A673 (cell line): Measurements from ENCODE around the gene RAP2B. TPM values are rescaled to one million over a fixed set of nuclear protein-coding genes. Genes with fewer than 3 reads are reported as not detected.

Experiments used
- BruUV-seq: library from RNA; stranded (reverse); fragments of 400-500 nt; replicated peaks from 2 replicates; lab custom pipeline; 2021; lab: Mats Ljungman, UMichigan
- CTCF ChIA-PET: fragments of 300-600 bp; sonication (Branson Sonifier 250); formaldehyde crosslinking; loops from one replicate; lab custom pipeline; 2022; ENCODE audit warnings: antibody characterized with exemption; lab: Charles Lee
- POLR2A ChIA-PET: fragments of 300-600 bp; sonication (Branson Sonifier 250); formaldehyde crosslinking; loops from one replicate; lab custom pipeline; 2022; ENCODE audit warnings: antibody characterized with exemption; ENCODE audit not compliant: low non-redundant PET; lab: Charles Lee
- DNase-seq: peaks from one replicate; pipeline ENCODE4 v3.0.0-alpha.2; 2015; ENCODE audit warnings: low spot score
- H3K27ac ChIP-seq: fragments of 200-600 bp; sonication (generic); 2 replicates; pipeline ENCODE4 v1.5.1; 2016; ENCODE audit warnings: mixed run types, low read depth, mild to moderate bottlenecking, mixed read lengths, antibody characterized with exemption, low read length; ENCODE audit not compliant: poor library complexity, severe bottlenecking
- H3K27me3 ChIP-seq: fragments of 200-600 bp; sonication (generic); replicated peaks from 2 replicates; pipeline ENCODE4 v1.6.1; 2017; ENCODE audit warnings: mixed run types, low read depth, mild to moderate bottlenecking, mixed read lengths, antibody characterized with exemption, low read length; ENCODE audit not compliant: insufficient read depth, poor library complexity
- H3K36me3 ChIP-seq: fragments of 200-600 bp; sonication (generic); 2 replicates; pipeline ENCODE4 v1.6.1; 2016; ENCODE audit warnings: mixed run types, mild to moderate bottlenecking, mixed read lengths, antibody characterized with exemption, low read length; ENCODE audit not compliant: insufficient read depth, poor library complexity, severe bottlenecking
- H3K4me1 ChIP-seq: fragments of 200-600 bp; sonication (generic); 2 replicates; pipeline ENCODE4 v1.6.1; 2017; ENCODE audit warnings: mixed run types, mild to moderate bottlenecking, mixed read lengths, antibody characterized with exemption, low read length; ENCODE audit not compliant: insufficient read depth, poor library complexity, severe bottlenecking
- H3K4me3 ChIP-seq: fragments of 200-600 bp; sonication (generic); 2 replicates; pipeline ENCODE4 v1.5.1; 2016; ENCODE audit warnings: low read depth, mixed run types, mild to moderate bottlenecking, mixed read lengths, low read length; ENCODE audit not compliant: poor library complexity, severe bottlenecking
- H3K9me3 ChIP-seq: fragments of 200-600 bp; sonication (generic); 2 replicates; pipeline ENCODE4 v1.6.1; 2016; ENCODE audit warnings: mixed run types, low read depth, mild to moderate bottlenecking, mixed read lengths, antibody characterized with exemption, low read length; ENCODE audit not compliant: poor library complexity, severe bottlenecking
- CTCF ChIP-seq: fragments of 300-800, 200-600 bp; sonication (generic); conservative IDR thresholded peaks from 2 replicates; pipeline ENCODE4 v1.5.1; 2017; ENCODE audit warnings: low read depth, mild to moderate bottlenecking, antibody characterized with exemption, low read length, moderate library complexity, mixed read lengths
- EZH2 ChIP-seq: fragments of 200-600 bp; sonication (generic); IDR thresholded peaks from 2 replicates; pipeline ENCODE4 v1.6.1; 2017; ENCODE audit warnings: borderline replicate concordance, low read depth, mild to moderate bottlenecking, mixed read lengths, antibody characterized with exemption, low read length; ENCODE audit not compliant: poor library complexity, severe bottlenecking
- intact Hi-C: fragments of 100-400 bp; cut with micrococcal nuclease; formaldehyde crosslinking; loops from one replicate; pipeline ENCODE4 v1.10.0; 2022; ENCODE audit not compliant: unreplicated experiment
- total RNA-seq: library from RNA; stranded (reverse); gene quantifications from 2 replicates; pipeline ENCODE4 v1.2.3, GENCODE V29; 2021

RAP2B gene
- total RNA-seq, 1 experiment from 2014 or later, result 15.8 TPM

GRCh38 chr3:153166796-153167195 is 4.8 kb downstream of the RAP2B start:
- POLR2A ChIA-PET, result no interaction called here

DNA sequence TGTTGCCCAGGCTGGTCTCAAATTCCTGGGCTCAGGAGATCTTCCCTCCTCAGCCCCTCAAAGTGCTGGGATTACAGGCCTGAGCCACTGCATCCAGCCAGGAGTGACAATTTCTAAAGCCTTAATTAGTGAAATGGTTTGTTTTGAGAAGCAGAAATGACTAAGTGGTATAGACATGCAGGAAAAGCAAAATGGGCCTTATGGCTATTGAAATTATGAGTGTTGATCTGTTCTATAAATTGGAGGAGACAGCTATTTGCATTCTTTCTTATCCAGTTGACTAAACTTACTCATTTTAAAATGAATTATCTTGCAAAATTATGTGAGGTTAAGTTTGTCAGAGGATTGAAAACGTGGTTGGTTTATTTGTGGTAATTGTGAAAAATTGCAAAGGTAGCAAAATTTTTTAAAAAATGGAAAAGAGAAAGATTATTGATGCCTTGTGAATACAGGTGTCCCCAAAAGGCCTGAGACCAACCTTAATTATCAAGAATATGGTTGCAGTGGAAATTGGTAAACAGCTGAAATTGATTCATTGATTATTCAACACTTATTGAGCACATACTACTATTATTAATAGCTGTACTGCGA is 7.9 kb downstream of the RAP2B start:
- ChIA-PET CTCF (no interaction called here), POLR2A (no interaction called here)
- H3K4me1 ChIP-seq, result peaks cover 26% of the 10 kb centered on the region
- no peak for DNase-seq
- no peaks in the 10 kb centered on the region for H3K36me3 ChIP-seq
- no peak overlapping the region for H3K27ac ChIP-seq
- H3K4me3 ChIP-seq, result no peak overlapping the region
- no peaks in the 10 kb centered on the region for H3K9me3 ChIP-seq
- H3K27me3 ChIP-seq, result no peaks in the 10 kb centered on the region
- no TSS peak for BruUV-seq
- intact Hi-C loops, result loop anchor here (10.0 kb wide), 1 partner anchor 265 kb away; no protein-coding TSS in a partner anchor
- no peak for TF ChIP-seq EZH2
- no peak for TF ChIP-seq CTCF

More at GRCh38 chr3:153166796-153167195, 4.8 kb downstream of the RAP2B start:
- H3K4me1 ChIP-seq, result peaks cover 31% of the 10 kb centered on the region
- no peaks in the 10 kb centered on the region for H3K9me3 ChIP-seq
- TF ChIP-seq CTCF (no peak), EZH2 (no peak)
- H3K27ac ChIP-seq, result no peak overlapping the region
- H3K4me3 ChIP-seq, result no peak overlapping the region
- H3K36me3 ChIP-seq, result no peaks in the 10 kb centered on the region
- H3K27me3 ChIP-seq, result no peaks in the 10 kb centered on the region
- BruUV-seq, result no TSS peak
- CTCF ChIA-PET, result interaction anchor here (0.6 kb wide), 1 partner anchor 124 kb away, joined by 3 read pairs; no protein-coding TSS in a partner anchor
- intact Hi-C loops, result loop anchor here (10.0 kb wide), 1 partner anchor 268 kb away; no protein-coding TSS in a partner anchor
- DNase-seq, result no peak

DNA sequence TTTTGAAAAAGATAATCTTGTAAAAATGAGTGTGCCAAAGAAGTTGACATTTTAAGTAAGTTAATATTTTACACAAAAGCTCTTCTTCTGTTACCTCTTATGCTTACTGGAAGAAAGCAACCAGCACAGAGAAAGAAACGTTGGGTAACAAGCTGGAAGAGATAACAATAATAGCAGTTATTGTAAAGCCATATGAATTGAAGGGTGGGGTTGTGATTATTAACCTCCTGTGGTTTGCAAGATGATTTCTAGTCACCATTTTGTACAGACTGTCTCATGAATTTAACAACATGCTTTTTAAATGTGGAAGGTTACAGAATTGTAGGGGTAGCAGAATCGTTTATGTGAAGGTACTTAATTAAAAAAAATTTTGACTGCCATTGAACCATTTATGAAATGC is 9.2 kb downstream of the RAP2B start:
- DNase-seq, result no peak
- BruUV-seq, result no TSS peak
- Histone ChIP-seq H3K36me3 (no peaks in the 10 kb centered on the region), H3K4me3 (no peak overlapping the region), H3K4me1 (peaks cover 13% of the 10 kb centered on the region), H3K9me3 (peaks cover 1% of the 10 kb centered on the region), H3K27ac (no peak overlapping the region), H3K27me3 (no peaks in the 10 kb centered on the region)
- ChIA-PET CTCF (no interaction called here), POLR2A (no interaction called here)
- TF ChIP-seq CTCF, result no peak
- intact Hi-C loops, result no loop called here
